Caco-2 (cell line): ENCODE results near the gene KRT24. TPM values are rescaled to one million over a fixed set of nuclear protein-coding genes. Genes with fewer than 3 reads are reported as not detected.
A peak's percentile ranks its signal among the peaks of the same experiment; 100 is the strongest.

Source experiments
- BruUV-seq: library from RNA; stranded (reverse); fragments of 400-500 nt; replicated peaks from 2 replicates; lab custom pipeline; 2021; lab: Mats Ljungman, UMichigan
- CTCF ChIA-PET: fragments of 300-600 bp; sonication (Branson Sonifier 250); formaldehyde crosslinking; loops from one replicate; lab custom pipeline; 2022; ENCODE audit warnings: antibody characterized with exemption; lab: Charles Lee
- POLR2A ChIA-PET: fragments of 300-600 bp; sonication (Branson Sonifier 250); formaldehyde crosslinking; loops from one replicate; lab custom pipeline; 2022; ENCODE audit warnings: antibody characterized with exemption; lab: Charles Lee
- DNase-seq, 2 experiments: peaks; one replicate each; pipeline versions ENCODE4 v3.0.0 to v3.0.0-alpha.2; 2020 to 2022
- H3K27me3 ChIP-seq: replicated peaks from 2 replicates; pipeline ENCODE4 v1.6.0; 2011; ENCODE audit warnings: low read length; ENCODE audit not compliant: control insufficient read depth, insufficient read depth
- H3K36me3 ChIP-seq: 2 replicates; pipeline ENCODE4 v1.5.1; 2011; ENCODE audit warnings: low read length; ENCODE audit not compliant: control insufficient read depth, insufficient read depth
- H3K4me1 ChIP-seq: fragments of 250-450 bp; sonication (Bioruptor Pico); 2 replicates; pipeline ENCODE4 v1.5.1; 2020; ENCODE audit warnings: mild to moderate bottlenecking
- H3K4me3 ChIP-seq: 2 replicates; pipeline ENCODE4 v1.5.1; 2011; ENCODE audit warnings: low read depth, mild to moderate bottlenecking, control low read depth, low read length
- H3K9me3 ChIP-seq: fragments of 250-450 bp; sonication (Bioruptor Pico); 2 replicates; pipeline ENCODE4 v1.5.1; 2020; ENCODE audit warnings: mild to moderate bottlenecking, moderate library complexity
- H3K27ac Mint-ChIP-seq: one replicate; pipeline ENCODE4 v1.8.0; 2022; ENCODE audit warnings: mixed read lengths; ENCODE audit not compliant: unreplicated experiment
- H3K27me3 Mint-ChIP-seq: one replicate; pipeline ENCODE4 v1.8.0; 2022; ENCODE audit warnings: mixed read lengths; ENCODE audit not compliant: insufficient read depth, unreplicated experiment
- H3K36me3 Mint-ChIP-seq: one replicate; pipeline ENCODE4 v1.8.0; 2022; ENCODE audit warnings: mild to moderate bottlenecking, mixed read lengths; ENCODE audit not compliant: insufficient read depth, unreplicated experiment
- H3K4me1 Mint-ChIP-seq: one replicate; pipeline ENCODE4 v1.8.0; 2022; ENCODE audit warnings: low read depth, mixed read lengths; ENCODE audit not compliant: unreplicated experiment
- H3K4me3 Mint-ChIP-seq: one replicate; pipeline ENCODE4 v1.8.0; 2022; ENCODE audit warnings: mild to moderate bottlenecking, moderate library complexity, mixed read lengths; ENCODE audit not compliant: unreplicated experiment
- H3K9me3 Mint-ChIP-seq: one replicate; pipeline ENCODE4 v1.8.0; 2022; ENCODE audit warnings: mixed read lengths; ENCODE audit not compliant: unreplicated experiment
- CTCF ChIP-seq, 2 experiments: fragments of 200-600 bp in 1 of 2; IDR thresholded peaks; 1 replicate in 1 of 2; 2 replicates in 1 of 2; pipeline versions ENCODE4 v1.5.1 to v1.8.0; 2011 to 2022; ENCODE audit warnings: antibody characterized with exemption in 1 of 2, control low read depth in 1 of 2, inconsistent platforms in 1 of 2, low read depth in 1 of 2, low read length in 1 of 2, mild to moderate bottlenecking in 1 of 2, moderate library complexity in 1 of 2; ENCODE audit not compliant: insufficient read depth in 1 of 2, severe bottlenecking in 1 of 2, unreplicated experiment in 1 of 2
- intact Hi-C: fragments of 100-400 bp; cut with micrococcal nuclease; formaldehyde crosslinking; loops from one replicate; pipeline ENCODE4 v1.10.0; 2022; ENCODE audit not compliant: unreplicated experiment
- total RNA-seq: library from RNA; stranded (reverse); gene quantifications from 2 replicates; pipeline ENCODE4 v1.2.3, GENCODE V29; 2022

KRT24 gene
- total RNA-seq, 1 experiment from 2014 or later = 0.16 TPM

- Histone ChIP-seq H3K27me3 (no peaks in the 10 kb centered on the region), H3K4me3 (no peak overlapping the region), H3K9me3 (no peaks in the 10 kb centered on the region), H3K4me1 (no peaks in the 10 kb centered on the region), H3K36me3 (no peaks in the 10 kb centered on the region)
- POLR2A ChIA-PET = no interaction called here
- H3K4me3 Mint-ChIP-seq = no peak overlapping the region
- TF ChIP-seq CTCF (IDR thresholded peaks at IDR 0.05; ENCODE audit: insufficient read depth in 1 of 2, low read depth in 1 of 2, low read length in 1 of 2, severe bottlenecking in 1 of 2, unreplicated experiment in 1 of 2) = no peak
- intact Hi-C loops = no loop called here
- no peaks in the 10 kb centered on the region for H3K9me3 Mint-ChIP-seq
- H3K27ac Mint-ChIP-seq = no peak overlapping the region
- H3K4me1 Mint-ChIP-seq = no peaks in the 10 kb centered on the region
- no TSS peak for BruUV-seq
- no peaks in the 10 kb centered on the region for H3K36me3 Mint-ChIP-seq
- peaks cover 3% of the 10 kb centered on the region for H3K27me3 Mint-ChIP-seq
- CTCF ChIA-PET = no interaction called here
- DNase-seq = no peak
Observed at GRCh38 chr17:40679523-40679907, 24.0 kb downstream of the KRT24 start.

- Mint-ChIP-seq H3K27ac (no peak overlapping the region), H3K27me3 (peaks cover 3% of the 10 kb centered on the region), H3K36me3 (no peaks in the 10 kb centered on the region), H3K9me3 (no peaks in the 10 kb centered on the region), H3K4me3 (no peak overlapping the region), H3K4me1 (no peaks in the 10 kb centered on the region)
- no peaks in the 10 kb centered on the region for H3K27me3 ChIP-seq
- H3K4me3 ChIP-seq = no peak overlapping the region
- intact Hi-C loops = no loop called here
- H3K36me3 ChIP-seq = no peaks in the 10 kb centered on the region
- ChIA-PET CTCF (no interaction called here), POLR2A (no interaction called here)
- BruUV-seq = no TSS peak
- no peaks in the 10 kb centered on the region for H3K9me3 ChIP-seq
- TF ChIP-seq CTCF (IDR thresholded peaks at IDR 0.05; ENCODE audit: insufficient read depth in 1 of 2, low read depth in 1 of 2, low read length in 1 of 2, severe bottlenecking in 1 of 2, unreplicated experiment in 1 of 2) = no peak
- DNase-seq = no peak
- H3K4me1 ChIP-seq = no peaks in the 10 kb centered on the region
Observed at GRCh38 chr17:40678902-40679522, 24.5 kb downstream of the KRT24 start.

- Histone ChIP-seq H3K4me3 (no peak overlapping the region), H3K4me1 (no peaks in the 10 kb centered on the region), H3K27me3 (no peaks in the 10 kb centered on the region), H3K36me3 (no peaks in the 10 kb centered on the region), H3K9me3 (no peaks in the 10 kb centered on the region)
- H3K9me3 Mint-ChIP-seq = no peaks in the 10 kb centered on the region
- peak in 1 of 2 experiments; percentile 18 for TF ChIP-seq CTCF (IDR thresholded peaks at IDR 0.05; ENCODE audit: insufficient read depth in 1 of 2, low read depth in 1 of 2, low read length in 1 of 2, severe bottlenecking in 1 of 2, unreplicated experiment in 1 of 2)
- ChIA-PET CTCF (no interaction called here), POLR2A (no interaction called here)
- intact Hi-C loops = no loop called here
- H3K4me1 Mint-ChIP-seq = no peaks in the 10 kb centered on the region
- no peak for DNase-seq
- H3K27ac Mint-ChIP-seq = no peak overlapping the region
- no peak overlapping the region for H3K4me3 Mint-ChIP-seq
- no TSS peak for BruUV-seq
- no peaks in the 10 kb centered on the region for H3K36me3 Mint-ChIP-seq
- peaks cover 3% of the 10 kb centered on the region for H3K27me3 Mint-ChIP-seq
Observed at GRCh38 chr17:40675905-40676304, 27.6 kb downstream of the KRT24 start.
